H9 (cell line): ENCODE measurements around the gene LAMA3. TPM values are rescaled to one million over a fixed set of nuclear protein-coding genes. Genes with fewer than 3 reads are reported as not detected.

Experiments used
- DNase-seq: peaks from one replicate; pipeline ENCODE4 v3.0.0-alpha.2; 2017
- H2AFZ ChIP-seq: one replicate; pipeline ENCODE4 v1.6.1; 2013; ENCODE audit warnings: mild to moderate bottlenecking, low read length, control low read depth, moderate library complexity
- H2AK5ac ChIP-seq: 2 replicates; pipeline ENCODE4 v1.6.1; 2013; ENCODE audit warnings: low read length, control low read depth, mixed read lengths; ENCODE audit not compliant: insufficient read length
- H2BK120ac ChIP-seq: one replicate; pipeline ENCODE4 v1.6.1; 2013; ENCODE audit warnings: low read depth, mild to moderate bottlenecking, low read length, control low read depth, inconsistent platforms; ENCODE audit not compliant: poor library complexity, severe bottlenecking
- H2BK12ac ChIP-seq: 2 replicates; pipeline ENCODE4 v1.6.1; 2013; ENCODE audit warnings: low read length, control low read depth, mixed read lengths, low read depth; ENCODE audit not compliant: insufficient read length
- H2BK15ac ChIP-seq: 2 replicates; pipeline ENCODE4 v1.6.1; 2013; ENCODE audit warnings: low read depth, low read length, control low read depth
- H2BK20ac ChIP-seq: one replicate; pipeline ENCODE4 v1.6.1; 2013; ENCODE audit warnings: low read depth, mild to moderate bottlenecking, low read length, control low read depth, inconsistent platforms; ENCODE audit not compliant: poor library complexity, severe bottlenecking
- H2BK5ac ChIP-seq: 2 replicates; pipeline ENCODE4 v1.6.1; 2013; ENCODE audit warnings: low read length, control low read depth, mixed read lengths; ENCODE audit not compliant: insufficient read length
- H3K14ac ChIP-seq: 2 replicates; pipeline ENCODE4 v1.6.1; 2013; ENCODE audit warnings: low read length, control low read depth; ENCODE audit not compliant: insufficient read depth
- H3K18ac ChIP-seq: 2 replicates; pipeline ENCODE4 v1.6.1; 2013; ENCODE audit warnings: low read depth, mild to moderate bottlenecking, mixed read lengths, low read length, control low read depth; ENCODE audit not compliant: insufficient read length
- H3K23ac ChIP-seq: 2 replicates; pipeline ENCODE4 v1.6.1; 2013; ENCODE audit warnings: low read length, control low read depth, mixed read lengths, low read depth; ENCODE audit not compliant: insufficient read length
- H3K23me2 ChIP-seq: 2 replicates; pipeline ENCODE4 v1.6.1; 2013; ENCODE audit warnings: low read depth, mild to moderate bottlenecking, mixed read lengths, low read length, control low read depth; ENCODE audit not compliant: insufficient read length, poor library complexity, severe bottlenecking
- H3K27ac ChIP-seq: 2 replicates; pipeline ENCODE4 v1.5.1; 2013; ENCODE audit warnings: low read length, control low read depth, mixed read lengths, low read depth; ENCODE audit not compliant: insufficient read length
- H3K27me3 ChIP-seq: 2 replicates; pipeline ENCODE4 v1.6.1; 2013; ENCODE audit warnings: low read length, control low read depth, inconsistent platforms; ENCODE audit not compliant: insufficient read depth
- H3K4ac ChIP-seq: 2 replicates; pipeline ENCODE4 v1.6.1; 2013; ENCODE audit warnings: low read depth, mild to moderate bottlenecking, control low read depth, inconsistent platforms, low read length, moderate library complexity
- H3K4me1 ChIP-seq: 2 replicates; pipeline ENCODE4 v1.6.1; 2013; ENCODE audit warnings: low read length, control low read depth, inconsistent platforms; ENCODE audit not compliant: insufficient read depth
- H3K4me2 ChIP-seq: 2 replicates; pipeline ENCODE4 v1.6.1; 2013; ENCODE audit warnings: low read length, control low read depth, mixed read lengths; ENCODE audit not compliant: insufficient read length, insufficient read depth
- H3K56ac ChIP-seq: 2 replicates; pipeline ENCODE4 v1.6.1; 2013; ENCODE audit warnings: low read depth, mild to moderate bottlenecking, mixed read lengths, low read length, control low read depth; ENCODE audit not compliant: insufficient read length
- H3K79me1 ChIP-seq: 2 replicates; pipeline ENCODE4 v1.6.1; 2013; ENCODE audit warnings: low read depth, mild to moderate bottlenecking, moderate library complexity, low read length, control low read depth, inconsistent platforms; ENCODE audit not compliant: insufficient read depth, poor library complexity, severe bottlenecking
- H3K79me2 ChIP-seq: 2 replicates; pipeline ENCODE4 v1.6.1; 2013; ENCODE audit warnings: low read length, control low read depth, inconsistent platforms; ENCODE audit not compliant: insufficient read depth
- H3K9ac ChIP-seq: 2 replicates; pipeline ENCODE4 v1.6.1; 2013; ENCODE audit warnings: low read length, control low read depth, mixed read lengths; ENCODE audit not compliant: insufficient read length; ENCODE audit errors: extremely low read depth
- H3K9me3 ChIP-seq: one replicate; pipeline ENCODE4 v1.6.1; 2013; ENCODE audit warnings: low read depth, low read length, inconsistent platforms; ENCODE audit not compliant: control insufficient read depth
- H3T11ph ChIP-seq: one replicate; pipeline ENCODE4 v1.6.1; 2013; ENCODE audit warnings: mild to moderate bottlenecking, low read length, control low read depth, inconsistent platforms
- H4K20me1 ChIP-seq: one replicate; pipeline ENCODE4 v1.6.1; 2013; ENCODE audit not compliant: control insufficient read depth, insufficient read length, insufficient read depth
- H4K5ac ChIP-seq: 2 replicates; pipeline ENCODE4 v1.6.1; 2013; ENCODE audit warnings: low read depth, mild to moderate bottlenecking, mixed read lengths, low read length, control low read depth; ENCODE audit not compliant: insufficient read length
- H4K8ac ChIP-seq: replicated peaks from 2 replicates; pipeline ENCODE4 v1.6.1; 2013; ENCODE audit warnings: low read length, control low read depth, mixed read lengths, low read depth; ENCODE audit not compliant: insufficient read length
- H4K91ac ChIP-seq: 2 replicates; pipeline ENCODE4 v1.6.1; 2013; ENCODE audit warnings: low read depth, mild to moderate bottlenecking, moderate library complexity, mixed read lengths, low read length, control low read depth; ENCODE audit not compliant: insufficient read length
- H3K27ac Mint-ChIP-seq, 3 experiments: 2 replicates in 2 of 3; 3 replicates in 1 of 3; pipeline ENCODE4 v1.8.0; 2020 to 2021; ENCODE audit warnings: mixed read lengths in 3 of 3, mild to moderate bottlenecking in 1 of 3, moderate library complexity in 1 of 3
- H3K27me3 Mint-ChIP-seq: 2 replicates; pipeline ENCODE4 v1.8.0; 2021; ENCODE audit warnings: low read depth, mild to moderate bottlenecking, moderate library complexity, mixed read lengths
- H3K36me3 Mint-ChIP-seq, 3 experiments: 2 replicates in 2 of 3; 3 replicates in 1 of 3; pipeline ENCODE4 v1.8.0; 2020 to 2021; ENCODE audit warnings: low read depth in 3 of 3, mixed read lengths in 3 of 3; ENCODE audit not compliant: insufficient read depth in 1 of 3
- H3K4me1 Mint-ChIP-seq, 2 experiments: 2 replicates each; pipeline ENCODE4 v1.8.0; 2020; ENCODE audit warnings: mixed read lengths in 2 of 2
- H3K4me3 Mint-ChIP-seq, 2 experiments: 2 replicates in 1 of 2; 3 replicates in 1 of 2; pipeline ENCODE4 v1.8.0; 2020 to 2021; ENCODE audit warnings: mild to moderate bottlenecking in 2 of 2, mixed read lengths in 2 of 2, moderate library complexity in 1 of 2
- H3K9me3 Mint-ChIP-seq, 2 experiments: 2 replicates in 1 of 2; 3 replicates in 1 of 2; pipeline ENCODE4 v1.8.0; 2020; ENCODE audit warnings: mild to moderate bottlenecking in 2 of 2, mixed read lengths in 2 of 2, moderate library complexity in 1 of 2
- CTCF ChIP-seq: fragments of 200-600 bp; sonication (generic); conservative IDR thresholded peaks from 3 replicates; pipeline ENCODE4 v1.8.0; 2021; ENCODE audit warnings: antibody characterized with exemption, mild to moderate bottlenecking
- WGBS: extraction: QIAGEN DNeasy Blood & Tissue Kit; methylation state at CpG from one replicate; pipeline ENCODE4 v1.1.7; 2013; ENCODE audit warnings: missing lambda C conversion rate, low lambda C conversion rate, mixed read lengths; ENCODE audit not compliant: insufficient read length; ENCODE audit errors: extremely low coverage; 5-methylcytosine and 5-hydroxymethylcytosine counted together
- total RNA-seq: library from RNA; stranded (reverse); gene quantifications from 2 replicates; pipeline ENCODE4 v1.2.1, GENCODE V29; 2021

LAMA3 gene
- total RNA-seq, 1 experiment from 2014 or later, result 0.33 TPM

GRCh38 chr18:23724681-23725080, 35.4 kb downstream of the LAMA3 start:
- H3K4me3 Mint-ChIP-seq, result no peak overlapping the region
- peaks cover 3% of the 10 kb centered on the region in 2 experiments; a peak in 2 of 4 replicates for H3K4me1 Mint-ChIP-seq
- no peak for DNase-seq
- Histone ChIP-seq H3K79me1 (no peaks in the 10 kb centered on the region), H3K23ac (no peak overlapping the region), H3K14ac (no peak overlapping the region), H4K8ac (no peak overlapping the region), H3K9me3 (no peaks in the 10 kb centered on the region), H3K79me2 (no peaks in the 10 kb centered on the region), H3T11ph (no peak overlapping the region), H2BK12ac (no peak overlapping the region), H3K18ac (no peak overlapping the region), H4K91ac (no peak overlapping the region), H2BK5ac (no peak overlapping the region), H2BK20ac (no peak overlapping the region), H3K27ac (no peak overlapping the region), H4K20me1 (no peaks in the 10 kb centered on the region), H2BK15ac (no peak overlapping the region), H2BK120ac (no peak overlapping the region), H2AFZ (no peak overlapping the region), H3K4ac (no peak overlapping the region), H3K23me2 (no peaks in the 10 kb centered on the region), H3K9ac (no peak overlapping the region), H3K56ac (no peak overlapping the region), H4K5ac (no peak overlapping the region), H2AK5ac (no peak overlapping the region), H3K4me2 (no peak overlapping the region), H3K4me1 (no peaks in the 10 kb centered on the region), H3K27me3 (no peaks in the 10 kb centered on the region)
- no peaks in the 10 kb centered on the region; the same call in 1 of the 2 replicates for H3K27me3 Mint-ChIP-seq
- no peaks in the 10 kb centered on the region for H3K9me3 Mint-ChIP-seq
- no peaks in the 10 kb centered on the region for H3K36me3 Mint-ChIP-seq
- no peak for TF ChIP-seq CTCF
- H3K27ac Mint-ChIP-seq, result no peak overlapping the region
- WGBS, result 100% methylated on average over 1 of the region's 3 CpGs
